GM18858 (cell line): ENCODE data around the gene PPT1.
A peak's percentile ranks its signal among the peaks of the same experiment; 100 is the strongest.

ENCODE experiments used
- ATAC-seq: cut with Tn5 transposase; IDR thresholded peaks from one replicate; pipeline ENCODE4 v1.9.1; 2021; ENCODE audit not compliant: unreplicated experiment

Gene PPT1

GRCh38 chr1:40096977-40097782, at the start of gene PPT1:
PPT1 (minus strand) TSS chr1:40097252; CDS start chr1:40097238, 14 bp downstream.
- ATAC-seq, result peak; percentile 60

GRCh38 chr1:40143891-40144575, 47.0 kb upstream of the PPT1 start:
- no peak for ATAC-seq

GRCh38 chr1:40141878-40142535, 45.0 kb upstream of the PPT1 start:
- ATAC-seq, result no peak

GRCh38 chr1:40140211-40140973, 43.3 kb upstream of the PPT1 start:
- no peak for ATAC-seq

GRCh38 chr1:40133839-40134238, 36.8 kb upstream of the PPT1 start:
- no peak for ATAC-seq

GRCh38 chr1:40133312-40133665, 36.2 kb upstream of the PPT1 start:
- no peak for ATAC-seq

- no peak for ATAC-seq
Measured at GRCh38 chr1:40132383-40133311, 35.6 kb upstream of the PPT1 start.

GRCh38 chr1:40130892-40131291, 33.8 kb upstream of the PPT1 start:
- no peak for ATAC-seq

- ATAC-seq, result no peak
Measured at GRCh38 chr1:40122855-40123254, 25.8 kb upstream of the PPT1 start.

GRCh38 chr1:40120128-40120527, 23.1 kb upstream of the PPT1 start:
- no peak for ATAC-seq

- no peak for ATAC-seq
Measured at GRCh38 chr1:40114400-40114799, 17.3 kb upstream of the PPT1 start.

- ATAC-seq, result no peak
Measured at GRCh38 chr1:40110389-40110788, 13.3 kb upstream of the PPT1 start.

- no peak for ATAC-seq
Measured at GRCh38 chr1:40107290-40107959, 10.4 kb upstream of the PPT1 start.

GRCh38 chr1:40105028-40105427, 8.0 kb upstream of the PPT1 start:
- ATAC-seq, result no peak

GRCh38 chr1:40102896-40103295, 5.8 kb upstream of the PPT1 start:
- no peak for ATAC-seq

GRCh38 chr1:40102038-40102437, 5.0 kb upstream of the PPT1 start:
- ATAC-seq, result no peak

- ATAC-seq, result no peak
Measured at GRCh38 chr1:40096646-40096976, 441 bp downstream of the PPT1 start.

- ATAC-seq, result no peak
Measured at GRCh38 chr1:40095806-40096205, 1.2 kb downstream of the PPT1 start.

- ATAC-seq, result no peak
Measured at GRCh38 chr1:40094466-40095110, 2.5 kb downstream of the PPT1 start.
